HG02884 (cell line): Measurements from ENCODE around the gene HES4.

Source experiments
- ATAC-seq: cut with Tn5 transposase; IDR thresholded peaks from one replicate; pipeline ENCODE4 v1.9.1; 2021; ENCODE audit warnings: mild to moderate bottlenecking, moderate library complexity; ENCODE audit not compliant: unreplicated experiment

Gene HES4

DNA sequence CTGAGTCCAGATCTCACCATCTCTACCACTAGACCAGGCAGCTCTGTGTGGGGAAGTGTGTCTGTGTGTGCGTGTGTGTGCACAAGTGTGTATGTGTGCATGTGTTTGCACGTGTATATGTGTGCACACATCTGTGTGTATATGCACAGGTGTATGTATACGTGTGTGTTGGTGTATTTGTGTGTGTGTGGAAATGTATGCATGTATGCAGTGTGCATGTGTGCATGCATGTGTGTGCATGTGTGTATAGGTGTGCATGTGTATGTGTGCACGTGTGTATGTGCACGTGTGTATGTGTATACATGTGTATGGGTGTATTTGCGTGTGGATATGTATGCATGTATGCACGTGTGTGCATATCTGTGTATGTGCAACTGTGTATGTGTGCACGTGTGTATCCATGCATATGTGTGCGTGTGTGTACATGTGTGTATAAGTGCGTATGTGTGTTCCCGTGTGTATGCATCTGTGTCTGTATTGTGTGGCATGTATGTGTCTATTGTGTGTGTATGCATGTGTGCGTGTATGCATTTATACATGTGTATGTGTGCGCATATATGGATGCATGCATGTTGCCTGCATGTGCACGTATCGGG is 30.5 kb downstream of the HES4 start:
- no peak for ATAC-seq

DNA sequence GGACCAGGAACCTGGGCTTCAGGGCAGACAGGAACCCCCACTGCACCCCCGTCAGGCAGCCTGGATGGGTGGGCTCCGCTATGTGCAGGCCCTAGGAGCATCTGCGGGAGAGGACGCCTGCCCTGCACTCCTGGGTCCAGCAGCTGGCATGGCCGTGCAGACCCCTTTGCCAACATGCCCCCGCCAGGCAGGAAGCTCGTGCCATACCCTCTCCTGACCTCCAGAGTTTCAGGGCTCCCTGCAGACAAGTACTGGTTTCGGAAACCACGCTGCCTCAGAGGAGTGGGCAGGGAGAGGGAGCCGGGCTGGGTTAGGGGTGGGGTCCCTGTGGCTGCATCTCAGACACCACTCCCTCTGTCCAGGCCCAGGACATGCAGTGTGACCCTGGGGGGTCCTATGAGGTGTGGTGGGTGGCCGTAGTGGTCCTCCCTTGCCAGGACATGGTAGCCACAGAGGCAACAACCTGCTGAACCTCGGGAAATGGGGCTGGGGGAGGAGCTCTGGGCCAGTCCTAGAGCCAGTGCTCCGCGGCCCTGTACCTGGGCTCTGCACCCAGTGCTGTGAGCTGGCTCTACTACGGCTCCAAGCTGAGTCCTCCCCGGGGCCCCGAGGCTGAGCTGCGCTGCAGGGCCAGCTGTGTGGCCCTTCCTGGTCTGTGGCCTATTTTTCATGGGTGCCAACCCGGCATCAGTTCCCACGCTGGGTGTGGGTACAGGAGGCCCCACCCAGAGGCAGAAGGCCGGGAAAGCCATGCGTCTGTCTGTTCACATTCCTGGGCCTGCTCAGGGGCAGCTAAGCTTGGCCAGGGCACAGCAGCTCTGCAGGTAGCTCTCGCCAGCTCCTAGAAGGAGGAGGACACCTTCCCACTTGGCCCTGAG is 32.2 kb downstream of the HES4 start:
- ATAC-seq: no peak

DNA sequence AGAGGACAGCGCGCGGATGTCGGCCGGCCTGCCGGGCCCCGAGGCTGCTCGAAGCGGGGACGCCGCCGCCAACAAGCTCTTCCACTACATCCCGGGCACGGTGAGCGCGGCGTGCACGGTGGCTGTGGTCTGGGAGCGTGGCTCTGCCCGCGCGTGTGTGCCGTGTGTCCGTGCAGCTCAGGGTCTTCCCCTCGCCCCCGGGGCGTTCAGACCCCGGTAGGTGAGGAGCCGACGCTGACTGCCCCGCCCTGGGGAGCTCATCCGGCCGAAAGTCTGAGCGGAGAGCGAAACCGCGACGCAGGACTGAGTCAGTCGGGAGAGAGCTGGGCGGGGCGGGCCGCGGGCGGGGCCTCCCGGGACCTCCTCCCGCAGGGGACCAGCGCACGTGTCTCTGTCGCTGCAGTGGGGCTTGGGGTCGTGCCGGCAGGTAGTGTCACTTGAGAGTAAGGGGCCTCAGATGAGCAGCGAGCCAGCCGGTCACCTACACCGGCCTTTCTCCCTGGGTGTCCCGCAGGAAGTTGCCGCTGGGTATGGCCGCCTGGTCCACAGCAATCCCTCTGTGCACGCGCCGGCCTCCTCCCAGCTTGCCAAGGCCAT is 33.1 kb downstream of the HES4 start:
- ATAC-seq: no peak

DNA sequence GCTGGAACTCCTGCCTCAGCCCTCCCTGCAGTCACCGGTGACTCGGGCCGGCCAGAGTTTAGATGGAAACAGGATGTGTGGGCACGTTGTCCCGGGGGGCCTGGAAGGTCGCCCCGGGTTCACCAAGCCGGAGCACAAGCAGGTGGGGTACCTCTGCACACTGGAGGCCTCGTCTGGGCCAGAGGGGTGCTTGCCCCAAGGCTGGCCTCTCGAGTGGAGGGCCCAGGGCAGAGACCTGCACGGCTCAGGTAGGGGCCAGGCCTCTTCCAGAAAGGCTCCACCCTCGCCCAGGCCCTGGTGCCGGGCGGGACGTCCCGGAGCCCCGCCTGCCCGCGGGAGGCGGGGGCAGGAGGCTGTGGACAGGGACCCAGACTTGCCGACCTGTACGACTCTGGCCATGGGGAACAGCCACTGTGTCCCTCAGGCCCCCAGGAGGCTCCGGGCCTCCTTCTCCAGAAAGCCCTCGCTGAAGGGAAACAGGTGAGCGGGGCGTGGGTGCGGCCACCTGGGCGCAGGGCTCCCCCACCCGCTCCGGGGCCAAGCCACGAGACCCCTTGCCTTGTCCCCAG is 33.7 kb downstream of the HES4 start, which contains the start of gene PLEKHN1:
TSS of gene PLEKHN1 (plus strand) at position 348 of the 569 bp plus-strand sequence. CDS start at position 398, 50 bp downstream.
- ATAC-seq: no peak

DNA sequence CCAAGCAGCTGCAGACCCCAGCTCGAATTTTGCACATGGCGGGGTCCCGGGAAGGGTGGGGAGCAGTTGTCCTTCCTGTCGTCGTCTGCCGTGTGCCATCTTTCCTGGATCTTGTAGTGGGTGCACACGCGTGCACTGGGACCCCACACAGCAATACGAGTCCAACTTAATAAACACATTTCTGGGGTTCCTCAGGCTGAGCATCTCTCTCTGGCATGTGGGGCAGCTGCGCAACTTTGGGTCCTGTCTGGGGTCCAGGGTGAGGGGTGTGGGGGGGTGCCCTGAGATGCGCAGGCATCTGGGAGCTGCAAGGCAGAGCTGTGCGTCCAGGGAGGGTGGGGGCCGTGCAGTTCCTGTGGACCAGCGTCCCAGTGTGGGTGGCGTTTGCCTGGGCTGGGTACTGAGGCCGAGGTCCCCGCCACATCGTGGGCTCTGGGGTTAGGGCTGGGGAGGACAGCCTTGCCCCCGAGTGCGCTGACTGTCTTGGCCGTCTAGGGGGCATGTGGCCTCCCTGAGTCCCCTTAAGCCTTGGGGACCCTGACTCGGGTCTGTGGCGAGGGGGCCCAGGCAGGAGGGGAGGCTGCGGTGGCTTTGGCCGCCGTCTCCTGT is 34.3 kb downstream of the HES4 start:
- no peak for ATAC-seq

DNA sequence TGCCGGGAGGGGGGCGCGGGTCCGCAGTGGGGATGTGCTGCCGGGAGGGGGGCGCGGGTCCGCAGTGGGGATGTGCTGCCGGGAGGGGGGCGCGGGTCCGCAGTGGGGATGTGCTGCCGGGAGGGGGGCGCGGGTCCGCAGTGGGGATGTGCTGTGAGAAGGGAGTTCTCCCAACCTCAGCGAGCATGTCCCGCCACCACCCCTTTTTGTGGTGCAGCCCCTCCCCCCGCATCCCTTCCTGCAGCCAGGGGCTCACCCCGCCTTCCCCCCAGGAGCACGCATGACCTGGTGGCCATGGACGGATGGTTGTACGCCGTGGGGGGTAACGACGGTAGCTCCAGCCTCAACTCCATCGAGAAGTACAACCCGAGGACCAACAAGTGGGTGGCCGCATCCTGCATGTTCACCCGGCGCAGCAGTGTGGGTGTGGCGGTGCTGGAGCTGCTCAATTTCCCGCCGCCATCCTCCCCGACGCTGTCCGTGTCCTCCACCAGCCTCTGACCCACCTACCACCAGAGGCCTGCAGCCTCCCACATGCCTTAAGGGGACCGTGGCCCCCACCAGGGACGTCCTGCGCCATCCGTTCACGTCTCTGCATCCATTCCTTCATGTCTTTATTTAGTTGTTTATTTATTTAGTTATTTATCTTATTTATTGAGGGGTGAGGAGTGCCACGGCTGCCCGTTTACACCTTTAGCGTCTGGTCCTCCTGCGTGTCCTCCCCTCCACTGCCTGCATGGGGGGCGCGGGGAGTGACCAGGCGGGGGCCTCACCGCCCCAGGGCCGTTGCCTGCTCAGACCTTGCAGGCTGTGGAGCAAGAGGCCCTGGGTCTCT is 35.0 kb downstream of the HES4 start:
- no peak for ATAC-seq

DNA sequence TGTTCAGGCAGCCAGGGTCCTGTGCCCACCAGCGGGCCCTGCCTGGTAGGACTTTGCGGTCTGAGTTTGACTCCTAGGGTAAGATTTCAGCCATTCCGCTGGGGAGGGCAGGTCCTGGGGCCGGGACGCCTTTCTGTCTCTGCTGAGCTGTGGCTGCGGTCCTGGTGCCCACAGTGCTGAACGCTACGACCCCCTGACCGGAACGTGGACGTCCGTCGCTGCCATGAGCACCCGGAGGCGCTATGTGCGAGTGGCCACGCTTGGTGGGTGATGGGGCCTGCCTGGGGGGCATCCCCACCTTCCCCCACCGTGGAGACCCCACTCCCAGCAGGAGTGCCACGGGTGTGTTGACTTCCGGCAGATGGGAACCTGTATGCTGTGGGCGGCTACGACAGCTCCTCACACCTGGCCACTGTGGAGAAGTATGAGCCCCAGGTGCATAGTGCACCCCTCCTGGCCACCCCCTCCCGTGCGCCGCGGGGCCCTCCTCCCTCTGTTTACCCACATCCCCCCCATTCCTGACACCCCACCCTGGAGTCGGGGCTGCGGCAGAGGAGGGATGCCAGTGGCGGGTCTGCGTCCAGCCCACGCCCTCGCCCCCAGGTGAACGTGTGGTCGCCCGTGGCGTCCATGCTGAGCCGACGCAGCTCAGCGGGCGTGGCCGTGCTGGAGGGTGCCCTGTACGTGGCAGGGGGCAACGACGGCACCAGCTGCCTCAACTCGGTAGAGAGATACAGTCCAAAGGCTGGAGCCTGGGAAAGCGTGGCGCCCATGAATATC is 36.0 kb downstream of the HES4 start:
- no peak for ATAC-seq

DNA sequence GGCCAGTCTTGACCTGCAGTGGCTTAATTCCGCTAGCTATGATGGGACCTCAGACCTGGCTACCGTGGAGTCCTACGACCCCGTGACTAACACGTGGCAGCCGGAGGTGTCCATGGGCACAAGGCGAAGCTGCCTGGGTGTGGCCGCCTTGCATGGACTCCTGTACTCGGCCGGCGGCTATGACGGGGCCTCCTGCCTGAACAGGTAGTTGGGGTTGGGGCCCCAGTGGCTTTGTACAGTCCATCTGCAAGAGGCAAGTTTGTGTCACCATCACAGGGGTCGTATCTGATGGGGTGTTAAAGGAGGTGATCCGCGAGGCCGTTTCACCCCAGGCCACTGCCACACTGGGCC is 36.6 kb downstream of the HES4 start:
- ATAC-seq: no peak

DNA sequence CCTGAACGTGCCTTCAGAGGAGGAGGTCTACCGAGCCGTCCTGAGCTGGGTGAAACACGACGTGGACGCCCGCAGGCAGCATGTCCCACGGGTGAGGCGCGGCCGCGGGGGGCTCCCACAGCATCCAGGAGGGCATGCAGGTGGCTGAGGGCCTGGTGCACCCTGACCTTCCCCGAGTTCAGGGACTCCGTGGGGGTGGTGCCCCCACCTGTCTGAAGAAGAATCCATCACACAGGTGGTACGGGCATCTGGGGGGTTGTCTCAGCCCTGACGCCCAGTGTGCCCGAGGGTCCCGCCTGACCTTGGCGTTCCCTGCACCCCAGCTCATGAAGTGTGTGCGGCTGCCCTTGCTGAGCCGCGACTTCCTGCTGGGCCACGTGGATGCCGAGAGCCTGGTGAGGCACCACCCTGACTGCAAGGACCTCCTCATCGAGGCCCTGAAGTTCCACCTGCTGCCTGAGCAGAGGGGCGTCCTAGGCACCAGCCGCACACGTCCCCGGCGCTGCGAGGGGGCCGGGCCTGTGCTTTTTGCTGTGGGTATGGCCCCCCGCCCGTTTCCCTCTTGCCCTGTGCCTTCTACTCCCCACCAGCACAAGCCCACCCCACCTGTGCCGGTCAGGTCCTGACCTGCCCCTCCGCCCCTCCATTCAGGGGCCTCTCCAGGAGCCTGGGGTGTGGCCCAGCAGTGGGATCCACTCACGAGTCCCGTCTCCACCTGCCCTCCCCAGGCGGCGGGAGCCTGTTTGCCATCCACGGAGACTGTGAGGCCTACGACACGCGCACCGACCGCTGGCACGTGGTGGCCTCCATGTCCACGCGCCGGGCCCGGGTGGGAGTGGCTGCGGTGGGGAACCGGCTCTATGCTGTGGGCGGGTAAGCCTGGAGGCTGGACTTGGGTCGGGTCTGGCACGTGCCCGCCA is 37.3 kb downstream of the HES4 start:
- no peak for ATAC-seq

DNA sequence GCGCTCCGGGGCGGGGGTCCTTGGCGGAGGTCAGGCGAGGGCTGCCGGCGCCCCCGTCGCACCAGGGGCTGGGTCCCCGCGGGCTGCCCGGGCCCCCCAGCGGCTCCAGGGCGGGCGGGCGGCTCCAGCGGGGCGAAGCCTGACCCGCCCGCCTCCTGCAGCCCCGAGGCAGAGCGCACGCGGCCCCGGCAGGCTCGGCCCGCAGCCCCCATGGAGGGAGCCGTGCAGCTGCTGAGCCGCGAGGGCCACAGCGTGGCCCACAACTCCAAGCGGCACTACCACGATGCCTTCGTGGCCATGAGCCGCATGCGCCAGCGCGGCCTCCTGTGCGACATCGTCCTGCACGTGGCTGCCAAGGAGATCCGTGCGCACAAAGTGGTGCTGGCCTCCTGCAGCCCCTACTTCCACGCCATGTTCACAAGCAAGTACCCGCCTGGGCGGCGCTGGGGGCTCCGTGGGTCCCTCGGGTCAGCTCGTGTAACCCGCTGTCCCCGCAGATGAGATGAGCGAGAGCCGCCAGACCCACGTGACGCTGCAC is 38.7 kb downstream of the HES4 start:
- ATAC-seq: no peak

DNA sequence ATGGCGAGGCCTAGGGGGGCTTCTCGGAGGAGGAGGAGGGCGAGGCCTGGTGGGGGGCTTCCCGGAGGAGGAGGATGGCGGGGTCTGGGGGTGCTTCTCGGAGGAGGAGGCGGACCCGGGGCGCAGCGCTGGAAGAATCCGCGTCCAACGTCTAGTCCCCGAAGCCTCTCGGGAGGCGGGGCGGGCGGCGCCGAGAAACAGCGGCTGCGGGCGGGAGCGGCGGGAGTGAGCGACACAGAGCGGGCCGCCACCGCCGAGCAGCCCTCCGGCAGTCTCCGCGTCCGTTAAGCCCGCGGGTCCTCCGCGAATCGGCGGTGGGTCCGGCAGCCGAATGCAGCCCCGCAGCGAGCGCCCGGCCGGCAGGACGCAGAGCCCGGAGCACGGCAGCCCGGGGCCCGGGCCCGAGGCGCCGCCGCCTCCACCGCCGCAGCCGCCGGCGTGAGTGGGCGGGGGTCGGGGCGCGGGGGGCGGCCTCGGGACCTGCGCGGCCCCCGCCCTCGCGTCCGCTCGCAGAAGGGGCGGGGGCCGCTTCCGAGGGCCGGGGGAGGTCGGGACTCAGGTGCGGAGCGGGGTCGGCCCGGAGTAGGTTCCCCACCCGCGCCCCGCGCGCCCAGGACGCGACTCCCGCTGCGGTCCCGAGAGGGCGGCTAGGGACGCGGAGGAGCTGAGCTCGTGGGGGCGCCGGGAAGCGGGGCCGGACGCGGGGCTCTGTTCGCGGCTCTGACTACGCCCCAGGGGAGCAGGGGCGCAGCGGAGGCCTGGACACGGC is 39.4 kb downstream of the HES4 start, which contains the start of gene KLHL17:
TSS of gene KLHL17 (plus strand) at position 222 of the 769 bp plus-strand sequence. CDS start at position 332, 110 bp downstream.
- no peak for ATAC-seq

DNA sequence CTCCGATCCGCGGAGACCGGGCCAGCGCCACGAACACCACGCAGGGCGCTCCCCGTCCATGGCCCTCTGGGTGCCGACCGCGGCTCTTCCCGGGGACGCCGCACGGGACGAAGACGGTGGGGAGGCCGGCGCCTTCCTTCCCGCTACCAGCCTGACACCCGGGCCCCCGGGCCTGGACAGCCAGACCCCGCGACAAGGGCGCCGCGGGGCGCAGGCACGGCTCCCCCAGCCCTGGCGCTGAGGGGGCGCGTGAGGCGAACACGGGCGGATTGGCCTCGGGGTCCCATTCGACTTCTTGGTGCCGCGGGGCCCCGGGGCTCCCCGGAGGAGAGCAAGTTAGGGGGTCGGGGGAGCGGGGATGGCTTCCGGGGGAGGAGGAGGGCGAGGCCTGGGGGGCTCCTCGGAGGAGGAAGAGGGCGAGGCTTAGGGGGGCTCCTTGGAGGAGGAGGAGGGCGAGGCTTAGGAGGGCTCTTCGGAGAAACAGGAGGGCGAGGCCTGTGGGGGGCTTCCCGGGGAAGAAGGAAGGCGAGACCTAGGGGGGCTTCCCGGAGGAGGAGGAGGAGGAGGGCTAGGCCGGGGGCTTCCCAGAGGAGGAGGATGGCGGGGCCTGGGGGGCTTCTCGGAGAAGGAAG is 40.0 kb downstream of the HES4 start:
- ATAC-seq: no peak

DNA sequence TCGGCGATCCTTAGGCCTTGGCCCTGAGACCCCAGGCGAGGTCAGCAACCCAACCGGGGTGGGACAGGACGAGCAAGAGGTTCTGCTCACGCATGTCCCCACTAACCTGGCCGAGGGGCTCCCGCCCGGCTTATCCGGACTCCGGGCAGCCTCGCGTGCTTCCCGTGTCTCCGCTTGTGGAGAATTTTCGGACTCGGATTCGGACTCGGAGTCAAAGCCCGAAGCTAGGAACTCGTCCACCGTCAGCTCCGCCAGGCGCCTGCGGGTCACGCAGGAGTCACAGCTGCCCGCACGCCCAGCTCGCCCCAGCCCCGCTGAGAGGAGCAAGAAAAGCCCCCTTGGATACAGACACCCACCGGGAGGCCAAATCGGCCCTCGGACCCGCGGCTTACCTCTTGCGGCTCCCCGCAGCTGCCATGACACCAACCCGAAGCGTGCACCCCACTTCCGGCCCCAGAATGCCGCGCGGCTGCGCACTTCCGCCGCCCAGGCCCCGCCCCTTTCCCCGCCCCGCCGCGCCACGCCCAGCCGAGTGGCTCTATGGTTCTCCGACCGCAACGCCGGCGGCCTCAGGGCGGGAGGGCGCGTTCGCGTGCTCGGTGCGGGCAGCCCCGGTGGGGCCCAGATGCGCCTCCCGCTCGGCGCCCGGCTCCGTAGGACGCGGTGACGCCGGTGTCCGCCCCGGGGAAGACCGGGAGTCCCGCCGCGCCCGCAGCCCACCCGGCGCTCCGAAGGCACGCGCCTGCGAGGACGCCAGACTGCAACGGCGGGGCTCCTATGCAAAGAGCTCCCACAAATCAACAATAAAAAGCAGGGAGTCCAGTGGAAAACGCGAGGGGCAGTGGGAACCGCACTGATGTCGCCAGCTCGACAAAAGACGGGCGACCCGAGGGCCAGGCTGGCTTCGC is 40.8 kb downstream of the HES4 start, which contains the start of gene NOC2L:
TSS of gene NOC2L (minus strand) at position 434 of the 908 bp plus-strand sequence. CDS start at position 418, 16 bp downstream.
- no peak for ATAC-seq

DNA sequence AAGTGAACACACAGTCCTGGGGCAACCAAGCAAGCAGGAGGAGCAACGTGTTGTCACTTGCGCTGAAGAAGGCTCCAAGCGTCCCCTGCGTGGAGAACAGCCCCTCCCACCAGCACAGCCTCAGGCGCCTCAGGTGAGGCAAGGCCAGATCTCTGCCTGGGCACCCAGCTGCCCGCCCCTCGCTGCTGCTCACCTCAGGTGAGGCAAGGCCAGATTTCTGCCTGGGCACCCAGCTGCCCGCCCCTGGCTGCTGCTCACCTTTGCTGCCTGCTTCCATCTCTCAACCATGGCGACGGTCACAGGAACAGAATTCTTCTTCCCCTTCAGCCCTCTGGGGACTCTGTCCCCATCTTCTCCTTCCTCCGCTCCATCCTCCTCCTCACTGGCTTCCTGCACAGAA is 43.3 kb downstream of the HES4 start:
- no peak for ATAC-seq

DNA sequence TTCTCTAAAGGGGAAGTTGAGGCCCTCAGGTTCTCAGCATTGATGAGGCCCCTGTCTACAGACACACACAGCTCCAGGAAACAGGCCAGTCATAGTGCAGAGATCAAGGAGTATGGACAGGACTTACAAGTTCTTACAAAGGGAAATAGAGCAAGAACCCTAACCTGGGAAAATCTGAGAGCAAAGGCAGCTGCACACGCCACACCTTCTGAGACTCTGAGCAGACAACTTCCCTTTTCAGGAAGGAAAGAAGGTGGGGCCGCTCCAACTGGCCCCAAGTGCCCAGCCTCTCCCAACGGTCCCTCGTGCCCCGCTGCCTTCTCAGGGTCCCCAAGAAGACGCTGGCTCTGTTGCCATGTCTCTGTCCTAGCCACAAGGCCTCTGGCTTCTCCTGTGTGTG is 44.4 kb downstream of the HES4 start:
- ATAC-seq: no peak

DNA sequence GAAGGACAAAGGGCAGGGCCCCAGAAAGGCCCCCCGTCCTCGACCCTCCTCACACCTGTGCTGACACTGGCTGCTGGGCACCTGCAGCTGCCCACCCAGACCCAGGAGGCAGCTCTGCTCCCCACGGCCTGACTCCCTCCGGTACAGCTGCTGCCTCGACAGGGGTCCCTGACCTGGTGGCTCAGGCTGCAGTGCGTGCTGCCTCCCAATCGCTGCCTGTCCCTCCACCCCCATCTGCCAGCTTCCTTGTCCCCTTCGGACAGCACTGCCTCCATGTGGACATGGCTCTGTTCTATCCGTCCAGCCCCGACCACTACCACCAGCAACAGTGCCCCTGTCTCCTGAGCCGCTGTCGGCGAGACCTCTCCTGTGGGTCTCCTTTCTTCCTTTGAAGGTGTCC is 45.0 kb downstream of the HES4 start:
- no peak for ATAC-seq
